GM20000 (cell line): Measurements from ENCODE around the gene SIRT4.
A peak's percentile ranks its signal among the peaks of the same experiment; 100 is the strongest.

Source experiments
- DNase-seq: peaks from one replicate; pipeline ENCODE4 v3.0.0; 2012; ENCODE audit warnings: low spot score
- TF ChIP-seq, protein P1 (sequence below): IDR thresholded peaks from 2 replicates; pipeline ENCODE4 v1.5.1; 2012; ENCODE audit warnings: mild to moderate bottlenecking, control low read depth; ENCODE audit errors: extremely low read depth, missing control alignments

Gene SIRT4

GRCh38 chr12:120317224-120318105, 15.3 kb downstream of the SIRT4 start:
- peak; percentile 95 for DNase-seq
- TF ChIP-seq, protein P1, sequence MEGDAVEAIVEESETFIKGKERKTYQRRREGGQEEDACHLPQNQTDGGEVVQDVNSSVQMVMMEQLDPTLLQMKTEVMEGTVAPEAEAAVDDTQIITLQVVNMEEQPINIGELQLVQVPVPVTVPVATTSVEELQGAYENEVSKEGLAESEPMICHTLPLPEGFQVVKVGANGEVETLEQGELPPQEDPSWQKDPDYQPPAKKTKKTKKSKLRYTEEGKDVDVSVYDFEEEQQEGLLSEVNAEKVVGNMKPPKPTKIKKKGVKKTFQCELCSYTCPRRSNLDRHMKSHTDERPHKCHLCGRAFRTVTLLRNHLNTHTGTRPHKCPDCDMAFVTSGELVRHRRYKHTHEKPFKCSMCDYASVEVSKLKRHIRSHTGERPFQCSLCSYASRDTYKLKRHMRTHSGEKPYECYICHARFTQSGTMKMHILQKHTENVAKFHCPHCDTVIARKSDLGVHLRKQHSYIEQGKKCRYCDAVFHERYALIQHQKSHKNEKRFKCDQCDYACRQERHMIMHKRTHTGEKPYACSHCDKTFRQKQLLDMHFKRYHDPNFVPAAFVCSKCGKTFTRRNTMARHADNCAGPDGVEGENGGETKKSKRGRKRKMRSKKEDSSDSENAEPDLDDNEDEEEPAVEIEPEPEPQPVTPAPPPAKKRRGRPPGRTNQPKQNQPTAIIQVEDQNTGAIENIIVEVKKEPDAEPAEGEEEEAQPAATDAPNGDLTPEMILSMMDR: peak; percentile 22

DNA sequence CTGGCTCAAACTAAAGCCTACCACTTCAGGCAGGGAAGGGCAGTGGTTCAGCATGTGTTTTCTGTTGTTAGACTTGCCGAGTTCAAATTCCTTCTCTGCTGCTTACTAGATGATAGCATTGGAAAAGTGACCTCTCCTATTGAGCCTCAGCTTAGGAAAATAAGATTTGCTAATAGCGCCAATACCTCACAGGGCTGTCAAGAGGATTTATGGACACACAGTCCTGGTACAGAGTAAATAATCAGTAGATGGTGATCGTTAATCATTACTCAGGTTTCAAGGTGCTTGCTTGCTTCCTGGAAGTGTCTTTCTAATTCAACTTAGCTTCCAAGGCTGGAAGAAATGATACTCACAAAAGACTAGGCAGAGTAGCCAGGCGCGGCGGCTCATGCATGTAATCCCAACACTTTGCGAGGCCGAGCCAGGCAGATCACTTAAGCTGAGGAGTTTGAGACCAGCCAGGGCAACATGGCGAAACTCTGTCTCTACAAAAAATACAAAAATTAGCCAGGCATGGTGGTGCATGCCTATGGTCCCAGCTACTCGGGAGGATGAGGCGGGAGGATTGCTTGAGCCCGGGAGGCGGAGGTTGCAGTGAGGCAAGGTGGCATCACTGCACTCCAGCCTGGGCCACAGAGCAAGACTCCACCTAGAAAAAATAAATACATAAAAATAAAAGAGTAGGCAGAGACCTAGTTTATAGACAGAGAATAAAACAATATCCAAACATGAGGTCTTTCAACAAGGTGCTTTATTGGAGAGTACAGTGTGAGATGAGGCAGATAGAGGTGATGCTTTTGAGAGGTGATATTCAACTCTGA, 19.5 kb downstream of the SIRT4 start:
- no peak for DNase-seq

DNA sequence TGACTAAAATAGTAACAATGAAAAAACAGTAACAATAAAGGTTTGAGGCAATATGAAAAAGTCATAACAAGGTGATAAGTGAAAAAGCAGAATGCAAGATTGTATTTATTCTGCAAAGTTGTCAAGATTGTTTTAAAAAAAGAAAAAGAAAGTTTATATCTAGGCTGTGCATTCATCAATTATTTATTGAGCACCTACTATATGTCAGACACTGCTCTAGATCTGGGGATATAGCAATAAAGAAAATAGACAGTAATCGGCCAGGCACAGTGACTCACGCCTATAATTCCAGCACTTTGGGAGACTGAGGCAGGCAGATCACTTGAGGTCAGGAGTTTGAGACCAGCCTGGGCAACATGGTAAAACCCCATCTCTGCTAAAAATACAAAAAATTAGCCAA, 21.7 kb downstream of the SIRT4 start:
- no peak for DNase-seq
- TF ChIP-seq, protein P1: no peak

More for the DNA sequence above, 19.5 kb downstream of the SIRT4 start:
- TF ChIP-seq, protein P1: no peak

DNA sequence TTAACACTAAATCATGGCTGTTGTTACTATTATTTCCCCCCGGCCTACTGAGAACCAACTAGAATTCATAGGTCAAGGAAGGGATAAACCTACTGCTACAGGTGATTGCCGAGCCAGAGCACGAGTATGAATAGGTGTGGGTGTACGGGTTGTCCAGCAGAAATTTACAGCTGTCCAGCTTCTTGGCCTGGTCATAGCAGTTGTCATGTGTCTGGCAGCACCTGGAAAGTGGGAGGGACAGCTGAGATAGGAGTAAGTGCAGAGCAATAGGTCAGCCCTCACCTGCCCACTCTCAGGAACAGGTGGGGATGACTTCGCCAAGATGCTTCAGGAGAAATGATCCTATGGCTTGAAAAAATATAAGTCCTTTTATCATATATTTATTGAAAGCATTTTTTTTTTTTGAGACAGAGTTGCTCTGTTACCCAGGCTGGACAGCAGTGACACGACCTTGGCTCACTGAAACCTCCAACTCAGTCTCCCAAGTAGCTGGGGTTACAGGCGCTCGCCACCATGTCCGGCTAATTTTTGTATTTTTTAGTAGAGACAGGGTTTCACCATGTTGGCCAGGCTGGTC, 22.8 kb downstream of the SIRT4 start:
- DNase-seq: no peak
- TF ChIP-seq, protein P1: no peak

DNA sequence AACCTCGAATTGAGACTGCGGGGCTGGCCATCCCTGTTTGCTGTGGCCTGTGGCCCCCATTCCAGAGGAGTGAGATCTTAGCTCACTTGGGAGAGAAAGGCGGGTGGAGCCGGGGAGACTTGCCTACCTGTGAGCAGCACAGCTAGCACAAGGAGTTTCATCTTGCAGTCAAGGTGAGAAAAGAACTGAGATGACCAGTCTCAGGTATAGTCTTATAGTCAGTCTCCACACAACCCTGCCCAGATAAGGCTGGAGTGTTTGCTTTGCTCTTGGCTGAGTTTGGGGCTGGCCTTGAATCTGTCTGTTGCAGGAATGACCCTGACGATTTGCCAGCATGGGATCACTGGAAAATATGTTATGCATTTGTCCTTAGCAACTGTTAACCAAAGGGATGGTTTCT, 25.5 kb downstream of the SIRT4 start, which contains the start of gene PLA2G1B:
PLA2G1B (minus strand) TSS at position 187 of the 400 bp plus-strand sequence; CDS start at position 161, 26 bp downstream.
- TF ChIP-seq, protein P1: no peak
- DNase-seq: no peak

DNA sequence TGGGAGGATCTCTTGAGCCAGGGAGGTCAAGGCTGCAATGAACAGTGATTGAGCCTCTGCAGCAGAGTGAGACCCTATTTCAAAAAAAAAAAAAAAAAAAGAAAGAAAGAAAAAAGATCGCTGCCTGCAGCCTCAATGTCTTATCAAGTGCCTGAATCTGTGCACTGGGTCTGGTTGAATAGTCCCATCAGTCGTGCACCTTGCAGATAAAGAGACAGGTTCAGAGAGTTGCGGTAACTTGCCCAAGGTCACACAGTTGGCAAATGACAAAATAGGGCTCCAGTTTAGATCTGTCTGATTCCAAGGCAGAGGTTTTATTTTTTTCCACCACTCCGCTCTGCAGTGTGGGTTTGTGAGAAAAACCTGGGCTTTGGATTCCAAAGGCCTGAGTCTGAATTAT, 26.1 kb downstream of the SIRT4 start:
- TF ChIP-seq, protein P1: no peak
- no peak for DNase-seq

DNA sequence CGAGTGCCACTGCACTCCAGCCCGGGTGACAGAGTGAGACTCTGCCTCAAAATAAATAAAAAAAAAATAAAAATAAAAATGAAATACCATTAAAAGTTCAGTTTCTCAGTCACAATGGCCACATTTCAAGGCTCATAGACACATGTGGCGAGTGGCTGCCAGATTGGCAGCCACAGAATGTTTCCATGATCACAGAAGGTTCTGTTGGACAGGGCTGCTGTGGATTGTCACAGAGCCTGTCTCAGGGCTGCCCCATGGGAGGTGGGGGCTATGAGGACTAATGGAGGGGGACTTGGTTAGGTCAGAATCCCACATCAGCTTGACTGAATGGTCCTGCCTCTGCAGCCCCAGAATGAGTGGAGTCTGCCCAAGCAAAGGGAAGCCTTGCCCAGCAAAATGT, 29.3 kb downstream of the SIRT4 start:
- TF ChIP-seq, protein P1: no peak

More for the DNA sequence above, 29.3 kb downstream of the SIRT4 start:
- no peak for DNase-seq
